Measurements from ENCODE around the gene SPATA6L.

Gene SPATA6L

GRCh38 chr9:4679268-4680172, 13.2 kb upstream of the SPATA6L start, which contains the start of gene CDC37L1:
TSS of gene CDC37L1 (plus strand) at chr9:4679569. CDS start at chr9:4679768, 199 bp downstream.
- Histone ChIP-seq H2AFZ (ENCODE audit: low read depth, low read length, severe bottlenecking) (peak within 1 kb of the TSS; percentile 91), H3K9ac (ENCODE audit: low read length) (peak within 1 kb of the TSS; percentile 77), H3K27me3 (ENCODE audit: low read length) (no peaks in the 10 kb centered on the region), H3K79me2 (ENCODE audit: insufficient read depth, low read length) (peaks cover 36% of the 10 kb centered on the region), H3K4me2 (ENCODE audit: low read depth, low read length, poor library complexity, severe bottlenecking) (peak within 1 kb of the TSS; percentile 78), H3K4me3 (ENCODE audit: insufficient read depth, low read length, poor library complexity, severe bottlenecking) (peak within 1 kb of the TSS; percentile 76), H3K36me3 (ENCODE audit: low read length) (no peaks in the 10 kb centered on the region), H3F3A (ENCODE audit: insufficient read depth) (peaks cover 4% of the 10 kb centered on the region), H3K27ac (ENCODE audit: low read depth, low read length) (peak within 1 kb of the TSS; percentile 76), H3K9me3 (ENCODE audit: insufficient read depth, low read length) (no peaks in the 10 kb centered on the region), H4K20me1 (ENCODE audit: low read depth, low read length) (no peaks in the 10 kb centered on the region), H3K9me2 (replicated peaks; ENCODE audit: insufficient read depth, low read length) (no peaks in the 10 kb centered on the region)
- TF ChIP-seq, protein P1, sequence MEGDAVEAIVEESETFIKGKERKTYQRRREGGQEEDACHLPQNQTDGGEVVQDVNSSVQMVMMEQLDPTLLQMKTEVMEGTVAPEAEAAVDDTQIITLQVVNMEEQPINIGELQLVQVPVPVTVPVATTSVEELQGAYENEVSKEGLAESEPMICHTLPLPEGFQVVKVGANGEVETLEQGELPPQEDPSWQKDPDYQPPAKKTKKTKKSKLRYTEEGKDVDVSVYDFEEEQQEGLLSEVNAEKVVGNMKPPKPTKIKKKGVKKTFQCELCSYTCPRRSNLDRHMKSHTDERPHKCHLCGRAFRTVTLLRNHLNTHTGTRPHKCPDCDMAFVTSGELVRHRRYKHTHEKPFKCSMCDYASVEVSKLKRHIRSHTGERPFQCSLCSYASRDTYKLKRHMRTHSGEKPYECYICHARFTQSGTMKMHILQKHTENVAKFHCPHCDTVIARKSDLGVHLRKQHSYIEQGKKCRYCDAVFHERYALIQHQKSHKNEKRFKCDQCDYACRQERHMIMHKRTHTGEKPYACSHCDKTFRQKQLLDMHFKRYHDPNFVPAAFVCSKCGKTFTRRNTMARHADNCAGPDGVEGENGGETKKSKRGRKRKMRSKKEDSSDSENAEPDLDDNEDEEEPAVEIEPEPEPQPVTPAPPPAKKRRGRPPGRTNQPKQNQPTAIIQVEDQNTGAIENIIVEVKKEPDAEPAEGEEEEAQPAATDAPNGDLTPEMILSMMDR (IDR thresholded peaks at IDR 0.05; ENCODE audit: insufficient read depth, low read length, poor library complexity, severe bottlenecking): peak; percentile 12
- TF ChIP-seq EZH2phosphoT487 (conservative IDR thresholded peaks at IDR 0.05; ENCODE audit: low read length): no peak

DNA sequence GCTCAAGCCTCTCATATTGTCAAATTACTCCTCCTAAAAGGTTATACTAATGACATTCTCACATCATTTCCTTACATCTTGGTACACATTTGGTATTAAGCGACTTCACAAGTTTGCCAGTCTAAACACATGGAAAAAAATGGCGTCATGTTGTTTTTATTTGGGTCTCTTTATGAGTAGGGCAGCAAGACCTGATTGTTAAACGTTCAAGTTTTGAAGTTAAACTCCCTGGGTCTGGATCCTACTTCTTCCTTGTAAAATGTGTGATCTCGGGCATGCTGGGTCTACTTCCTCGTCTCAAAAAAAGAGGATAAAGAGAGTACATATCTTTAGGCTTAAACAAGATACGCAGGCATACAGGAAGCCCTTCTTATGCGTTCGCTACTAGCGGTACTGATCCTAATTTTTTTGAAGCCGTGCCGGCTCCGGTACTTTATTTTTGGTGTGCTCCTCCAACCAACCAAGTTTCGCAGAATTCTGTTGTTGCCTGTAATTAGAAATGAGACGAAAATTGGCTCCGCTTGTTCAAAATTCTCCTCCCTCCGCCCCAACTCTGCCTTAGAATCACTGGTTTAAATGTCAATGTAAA, 12.5 kb upstream of the SPATA6L start:
- peaks cover 36% of the 10 kb centered on the region for H3K79me2 ChIP-seq (ENCODE audit: insufficient read depth, low read length)
- H3K27me3 ChIP-seq (ENCODE audit: low read length): no peaks in the 10 kb centered on the region
- H3K9me3 ChIP-seq (ENCODE audit: insufficient read depth, low read length): no peaks in the 10 kb centered on the region
- H3K9ac ChIP-seq (ENCODE audit: low read length): peak overlapping the region; percentile 77
- H4K20me1 ChIP-seq (ENCODE audit: low read depth, low read length): no peaks in the 10 kb centered on the region
- peak overlapping the region; percentile 61 for H3K4me2 ChIP-seq (ENCODE audit: low read depth, low read length, poor library complexity, severe bottlenecking)
- H3F3A ChIP-seq (ENCODE audit: insufficient read depth): no peaks in the 10 kb centered on the region
- no peak for TF ChIP-seq EZH2phosphoT487 (conservative IDR thresholded peaks at IDR 0.05; ENCODE audit: low read length)
- TF ChIP-seq, protein P1 (IDR thresholded peaks at IDR 0.05; ENCODE audit: insufficient read depth, low read length, poor library complexity, severe bottlenecking): no peak
- no peaks in the 10 kb centered on the region for H3K9me2 ChIP-seq (replicated peaks; ENCODE audit: insufficient read depth, low read length)
- H3K27ac ChIP-seq (ENCODE audit: low read depth, low read length): peak overlapping the region; percentile 76
- peak overlapping the region; percentile 91 for H2AFZ ChIP-seq (ENCODE audit: low read depth, low read length, severe bottlenecking)
- H3K4me3 ChIP-seq (ENCODE audit: insufficient read depth, low read length, poor library complexity, severe bottlenecking): peak overlapping the region; percentile 76
- H3K36me3 ChIP-seq (ENCODE audit: low read length): no peaks in the 10 kb centered on the region

DNA sequence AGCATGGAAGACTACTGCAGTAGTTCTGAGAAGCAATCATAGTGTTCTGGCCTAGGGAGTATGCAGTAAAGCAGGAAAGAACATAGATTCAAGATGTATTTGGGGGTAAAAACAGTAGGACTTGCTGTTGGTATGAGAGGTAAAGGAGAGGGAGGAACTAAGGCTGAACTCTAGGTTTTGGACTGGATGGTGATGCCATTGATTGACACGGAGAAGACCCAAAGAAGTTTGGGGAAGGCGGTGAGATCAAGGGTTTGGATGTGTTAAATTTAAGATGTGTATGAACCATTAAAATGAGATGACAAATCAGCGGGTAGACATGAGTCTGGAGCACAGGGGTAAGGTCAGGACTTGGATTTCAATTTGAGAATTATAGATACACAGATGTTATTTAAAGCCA, 11.1 kb upstream of the SPATA6L start:
- Histone ChIP-seq H3K27me3 (ENCODE audit: low read length) (no peaks in the 10 kb centered on the region), H3K4me2 (ENCODE audit: low read depth, low read length, poor library complexity, severe bottlenecking) (no peak overlapping the region), H3K9me2 (replicated peaks; ENCODE audit: insufficient read depth, low read length) (no peaks in the 10 kb centered on the region)

More for the DNA sequence above, 11.1 kb upstream of the SPATA6L start:
- no peak overlapping the region for H3K27ac ChIP-seq (ENCODE audit: low read depth, low read length)
- H2AFZ ChIP-seq (ENCODE audit: low read depth, low read length, severe bottlenecking): no peak overlapping the region
- no peaks in the 10 kb centered on the region for H3F3A ChIP-seq (ENCODE audit: insufficient read depth)
- peaks cover 26% of the 10 kb centered on the region for H3K79me2 ChIP-seq (ENCODE audit: insufficient read depth, low read length)
- no peak for TF ChIP-seq EZH2phosphoT487 (conservative IDR thresholded peaks at IDR 0.05; ENCODE audit: low read length)
- TF ChIP-seq, protein P1 (IDR thresholded peaks at IDR 0.05; ENCODE audit: insufficient read depth, low read length, poor library complexity, severe bottlenecking): no peak
- no peaks in the 10 kb centered on the region for H3K9me3 ChIP-seq (ENCODE audit: insufficient read depth, low read length)
- H3K9ac ChIP-seq (ENCODE audit: low read length): no peak overlapping the region
- H4K20me1 ChIP-seq (ENCODE audit: low read depth, low read length): no peaks in the 10 kb centered on the region
- no peak overlapping the region for H3K4me3 ChIP-seq (ENCODE audit: insufficient read depth, low read length, poor library complexity, severe bottlenecking)
- no peaks in the 10 kb centered on the region for H3K36me3 ChIP-seq (ENCODE audit: low read length)

All from SU-DHL-6 (cell line).